Bronchial epithelial cell (primary cell): ENCODE results near the gene RBAK. TPM values are rescaled to one million over a fixed set of nuclear protein-coding genes. Genes with fewer than 3 reads are reported as not detected.

ENCODE experiments used
- DNase-seq: peaks from one replicate; pipeline ENCODE4 v3.0.0-alpha.2; 2010; ENCODE audit warnings: low read depth
- FAIRE-seq: peaks from 2 replicates; lab custom pipeline; 2011; peaks lifted over from hg19 to GRCh38; lab: Jason Lieb, UNC
- H3K27me3 ChIP-seq: 2 replicates; pipeline ENCODE4 v1.5.1; 2011; ENCODE audit warnings: low read length; ENCODE audit not compliant: control insufficient read depth, insufficient read depth
- H3K36me3 ChIP-seq: 2 replicates; pipeline ENCODE4 v1.5.1; 2011; ENCODE audit warnings: low read length; ENCODE audit not compliant: control insufficient read depth, insufficient read depth
- H3K4me3 ChIP-seq: 2 replicates; pipeline ENCODE4 v1.5.1; 2011; ENCODE audit warnings: mild to moderate bottlenecking, low read depth, low read length, control low read depth
- CTCF ChIP-seq: IDR thresholded peaks from 2 replicates; pipeline ENCODE4 v1.5.1; 2011; ENCODE audit warnings: mild to moderate bottlenecking, moderate library complexity, low read length, control low read depth, inconsistent platforms; ENCODE audit not compliant: insufficient read depth, severe bottlenecking
- total RNA-seq: library from RNA; depleted of rRNA; stranded (reverse); fragments of >200 nt; gene quantifications from 2 replicates; pipeline ENCODE4 v1.2.1, GENCODE V29; 2014

RBAK gene
- total RNA-seq, 1 donor from 2014 or later: 10.0 TPM

DNA sequence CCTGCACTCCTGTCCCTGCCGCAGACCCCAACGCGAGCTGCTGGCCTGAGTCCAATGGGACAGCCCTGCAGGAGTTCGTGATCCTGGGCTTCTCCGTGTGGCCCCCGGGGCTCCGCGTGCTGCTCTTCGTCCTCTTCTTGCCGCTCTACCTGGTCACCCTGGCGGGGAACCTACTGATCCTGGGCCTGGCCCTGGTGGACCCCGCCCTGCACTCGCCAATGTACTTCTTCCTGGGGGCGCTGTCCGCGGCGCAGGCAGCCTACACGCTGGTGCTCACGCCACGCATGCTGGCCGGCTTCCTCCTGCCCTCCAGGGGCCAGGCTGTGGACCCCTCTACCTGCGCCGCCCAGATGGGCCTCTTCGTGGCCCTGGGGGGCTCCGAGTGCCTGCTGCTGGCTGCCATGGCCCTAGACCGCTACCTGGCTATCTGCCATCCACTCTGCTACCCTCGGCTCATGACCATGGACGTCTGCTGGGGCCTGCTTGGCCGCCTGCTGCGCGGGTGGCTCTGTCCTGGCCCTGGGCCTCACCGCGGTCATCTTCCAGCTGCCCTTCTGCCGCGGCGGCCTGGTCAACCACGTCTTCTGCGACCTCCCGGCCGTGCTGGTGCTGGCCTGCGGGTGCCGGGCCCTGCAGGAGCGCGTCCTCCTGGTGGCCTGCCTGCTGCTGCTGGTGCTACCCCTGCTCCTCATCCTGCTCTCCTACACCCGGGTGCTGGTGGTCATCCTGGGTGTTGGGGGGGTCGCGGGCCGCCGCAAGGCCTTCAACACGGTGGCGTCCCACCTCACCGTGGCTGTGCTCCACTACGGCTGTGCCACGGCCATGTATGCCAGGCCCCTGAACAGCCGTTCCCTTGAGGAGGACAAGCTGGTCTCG is 71.7 kb downstream of the RBAK start:
- no peaks in the 10 kb centered on the region for H3K36me3 ChIP-seq
- DNase-seq (no peak), FAIRE-seq (no peak)
- H3K27me3 ChIP-seq: no peaks in the 10 kb centered on the region
- no peak overlapping the region for H3K4me3 ChIP-seq
- TF ChIP-seq CTCF: no peak

Other genes starting within 250 kb of the RBAK start
- under 0.01 TPM in 1 of 2 replicates, not detected in the other for gene PAPOLB, start 183.8 kb upstream of the RBAK start, total RNA-seq
- gene RADIL, start 162.1 kb upstream of the RBAK start, total RNA-seq: under 0.01 TPM in 1 of 2 replicates, not detected in the other
- gene MMD2, start 86.7 kb upstream of the RBAK start, total RNA-seq: not detected in 2 replicates
- 42.0 and 45.5 TPM in 2 replicates for gene WIPI2, start 144.4 kb downstream of the RBAK start, total RNA-seq
- 8.3 and 9.5 TPM in 2 replicates for gene SLC29A4, start 237.1 kb downstream of the RBAK start, total RNA-seq